Panc1 (cell line): ENCODE data around the gene AKAP13. TPM values are rescaled to one million over a fixed set of nuclear protein-coding genes. Genes with fewer than 3 reads are reported as not detected.

ENCODE experiments used
- ATAC-seq: fragments of 200-7000 bp; cut with Tn5 transposase; 2 replicates; pipeline ENCODE4 v1.9.1; 2020; ENCODE audit warnings: mild to moderate bottlenecking, moderate library complexity
- BruUV-seq: library from RNA; stranded (reverse); fragments of 400-500 nt; replicated peaks from 2 replicates; lab custom pipeline; 2021; lab: Mats Ljungman, UMichigan
- CTCF ChIA-PET: fragments of 300-600 bp; sonication (Branson Sonifier 250); formaldehyde crosslinking; loops from one replicate; lab custom pipeline; 2022; ENCODE audit warnings: antibody characterized with exemption; lab: Charles Lee
- POLR2A ChIA-PET: fragments of 300-600 bp; sonication (Branson Sonifier 250); formaldehyde crosslinking; loops from one replicate; lab custom pipeline; 2022; ENCODE audit warnings: antibody characterized with exemption; lab: Charles Lee
- DNase-seq: peaks from one replicate; pipeline ENCODE4 v3.0.0-alpha.2; 2010; ENCODE audit warnings: low read depth, low spot score
- H3K27ac ChIP-seq: 2 replicates; pipeline ENCODE4 v1.5.1; 2011; ENCODE audit warnings: mild to moderate bottlenecking, low read length, inconsistent platforms
- H3K27me3 ChIP-seq: fragments of 200-500 bp; sonication (Bioruptor generic); 2 replicates; pipeline ENCODE4 v1.6.0; 2014; ENCODE audit warnings: low read length, inconsistent platforms; ENCODE audit not compliant: control insufficient read depth, insufficient read depth
- H3K36me3 ChIP-seq: fragments of 200-500 bp; sonication (Bioruptor generic); 2 replicates; pipeline ENCODE4 v1.5.1; 2014; ENCODE audit warnings: inconsistent platforms, mild to moderate bottlenecking, low read length, moderate library complexity; ENCODE audit not compliant: control insufficient read depth, insufficient read depth
- H3K4me1 ChIP-seq: 2 replicates; pipeline ENCODE4 v1.5.1; 2011; ENCODE audit warnings: inconsistent platforms, mild to moderate bottlenecking, low read length, moderate library complexity; ENCODE audit not compliant: control insufficient read depth, insufficient read depth
- H3K4me3 ChIP-seq, 2 experiments: 2 replicates each; pipeline ENCODE4 v1.5.1; 2011 to 2012; ENCODE audit warnings: low read depth in 2 of 2, low read length in 2 of 2, mild to moderate bottlenecking in 2 of 2, inconsistent platforms in 1 of 2, moderate library complexity in 1 of 2
- H3K9me3 ChIP-seq: fragments of 200-500 bp; sonication (Bioruptor generic); 2 replicates; pipeline ENCODE4 v1.5.1; 2014; ENCODE audit warnings: low read depth, mild to moderate bottlenecking, inconsistent platforms, low read length, moderate library complexity; ENCODE audit not compliant: control insufficient read depth, insufficient read depth
- CTCF ChIP-seq: fragments of 450-650 bp; IDR thresholded peaks from 2 replicates; pipeline ENCODE4 v1.5.1; 2017; ENCODE audit warnings: mild to moderate bottlenecking
- POLR2AphosphoS5 ChIP-seq: IDR thresholded peaks from 2 replicates; pipeline ENCODE4 v1.6.1; 2012; ENCODE audit warnings: mild to moderate bottlenecking, low read depth, low read length, moderate library complexity
- REST ChIP-seq, 2 experiments: IDR thresholded peaks; 2 replicates each; pipeline ENCODE4 v1.6.1; 2011 to 2012; ENCODE audit warnings: low read depth in 2 of 2, control low read depth in 1 of 2, low read length in 1 of 2, mild to moderate bottlenecking in 1 of 2, moderate library complexity in 1 of 2; ENCODE audit not compliant: insufficient read depth in 1 of 2
- SIN3A ChIP-seq: IDR thresholded peaks from 2 replicates; pipeline ENCODE4 v1.6.1; 2012; ENCODE audit warnings: low read depth, mild to moderate bottlenecking, low read length, moderate library complexity, borderline replicate concordance; ENCODE audit not compliant: insufficient read depth
- TCF7L2 ChIP-seq: IDR thresholded peaks from 2 replicates; pipeline ENCODE4 v1.6.1; 2011; ENCODE audit warnings: mild to moderate bottlenecking, low read depth, low read length, inconsistent platforms
- in situ Hi-C: cut with HindIII; loops from 2 replicates; pipeline ENCODE4 v1.10.0; 2016; ENCODE audit warnings: low sequenced_read_pairs, low pct_unique_long_range_greater_than_20kb
- intact Hi-C: fragments of 100-400 bp; cut with micrococcal nuclease; formaldehyde crosslinking; loops from one replicate; pipeline ENCODE4 v1.10.0; 2022; ENCODE audit not compliant: unreplicated experiment
- total RNA-seq: library from RNA; stranded (reverse); gene quantifications from one replicate; pipeline ENCODE4 v1.2.1, GENCODE V29; 2021; ENCODE audit not compliant: unreplicated experiment

The AKAP13 gene
- total RNA-seq, 1 experiment from 2014 or later = 94.2 TPM

- in situ Hi-C loops = no loop called here
- TF ChIP-seq SIN3A = no peak
- no peak for TF ChIP-seq REST (IDR thresholded peaks at IDR 0.05; ENCODE audit: insufficient read depth in 1 of 2, low read depth in 2 of 2, low read length in 1 of 2)
- TF ChIP-seq TCF7L2 = no peak
- TF ChIP-seq CTCF = no peak
- TF ChIP-seq POLR2AphosphoS5 = no peak
- Histone ChIP-seq H3K36me3 (no peaks in the 10 kb centered on the region), H3K27ac (no peak overlapping the region), H3K27me3 (no peaks in the 10 kb centered on the region), H3K9me3 (no peaks in the 10 kb centered on the region), H3K4me1 (peaks cover 27% of the 10 kb centered on the region; the same call in 1 of the 2 replicates), H3K4me3 (no peak overlapping the region)
- CTCF ChIA-PET = interaction anchor here (0.6 kb wide), 1 partner anchor 118 kb away, joined by 8 read pairs; no protein-coding TSS in a partner anchor
- intact Hi-C loops = no loop called here
- POLR2A ChIA-PET = no interaction called here
- BruUV-seq = no TSS peak
- DNase-seq = no peak
- no peak for ATAC-seq
These were observed 5.9 kb downstream of the AKAP13 start for GRCh38 chr15:85386261-85386660.

- no peak for DNase-seq
- intact Hi-C loops (no loop called here), in situ Hi-C loops (no loop called here)
- Histone ChIP-seq H3K4me3 (no peak overlapping the region), H3K27ac (no peak overlapping the region), H3K9me3 (no peaks in the 10 kb centered on the region), H3K4me1 (peaks cover 24% of the 10 kb centered on the region; the same call in 1 of the 2 replicates), H3K27me3 (no peaks in the 10 kb centered on the region), H3K36me3 (no peaks in the 10 kb centered on the region)
- CTCF ChIA-PET = interaction anchor here (0.6 kb wide), 1 partner anchor 8 kb away, joined by 5 read pairs; the partner anchor contains the start of gene AKAP13
- POLR2A ChIA-PET = no interaction called here
- BruUV-seq = no TSS peak
- no peak for TF ChIP-seq REST (IDR thresholded peaks at IDR 0.05; ENCODE audit: insufficient read depth in 1 of 2, low read depth in 2 of 2, low read length in 1 of 2)
- ATAC-seq = no peak
These were observed 8.3 kb downstream of the AKAP13 start for GRCh38 chr15:85388566-85389305.
